GM12878 (cell line): Measurements from ENCODE around the gene MAML2. TPM values are rescaled to one million over a fixed set of nuclear protein-coding genes. Genes with fewer than 3 reads are reported as not detected.

Source experiments
- ATAC-seq: fragments of 200-7000 bp; cut with Tn5 transposase; 3 replicates; pipeline ENCODE4 v1.9.1; 2020; ENCODE audit warnings: mild to moderate bottlenecking, moderate library complexity
- BruUV-seq: library from RNA; stranded (reverse); fragments of 400-500 nt; replicated peaks from 2 replicates; lab custom pipeline; 2021; lab: Mats Ljungman, UMichigan
- CTCF ChIA-PET: fragments of 300-600 bp; sonication (Branson Sonifier 250); formaldehyde crosslinking; extraction: SDS; loops from one replicate; lab custom pipeline; 2021; ENCODE audit warnings: inconsistent platforms; lab: Yijun Ruan, JAX
- POLR2A ChIA-PET: fragments of 350-600 bp; formaldehyde crosslinking; extraction: SDS; loops from one replicate; lab custom pipeline; 2021; ENCODE audit warnings: inconsistent platforms; lab: Charles Lee
- RAD21 ChIA-PET: fragments of 300-600 bp; sonication (Branson Sonifier 250); formaldehyde crosslinking; loops from one replicate; lab custom pipeline; 2023; ENCODE audit warnings: antibody characterized with exemption; ENCODE audit not compliant: unreplicated experiment; lab: Charles Lee
- SMC1A ChIA-PET: fragments of 300-600 bp; sonication (Branson Sonifier 250); formaldehyde crosslinking; loops from one replicate; lab custom pipeline; 2023; ENCODE audit not compliant: unreplicated experiment, uncharacterized antibody; lab: Charles Lee
- DNase-seq: peaks from one replicate; pipeline ENCODE4 v3.0.0-alpha.2; 2011; ENCODE audit warnings: low read depth, low spot score
- FAIRE-seq: peaks from 3 replicates; lab custom pipeline; 2011; peaks lifted over from hg19 to GRCh38; lab: Jason Lieb, UNC
- H2AFZ ChIP-seq: 2 replicates; pipeline ENCODE4 v1.6.0; 2011; ENCODE audit warnings: low read depth, low read length, control low read depth; ENCODE audit not compliant: control insufficient read depth
- H3K27ac ChIP-seq: 2 replicates; pipeline ENCODE4 v1.5.1; 2011; ENCODE audit warnings: control low read depth; ENCODE audit not compliant: control insufficient read depth, insufficient read depth
- H3K27me3 ChIP-seq, 2 experiments: replicated peaks in 1 of 2; 2 replicates each; pipeline versions ENCODE4 v1.6.0 to v1.6.1; 2011; ENCODE audit warnings: low read length in 1 of 2; ENCODE audit not compliant: control insufficient read depth in 2 of 2, insufficient read depth in 2 of 2
- H3K36me3 ChIP-seq, 2 experiments: 2 replicates each; pipeline ENCODE4 v1.5.1; 2011; ENCODE audit warnings: low read length in 1 of 2; ENCODE audit not compliant: control insufficient read depth in 2 of 2, insufficient read depth in 2 of 2
- H3K4me1 ChIP-seq: 2 replicates; pipeline ENCODE4 v1.6.1; 2011; ENCODE audit warnings: mild to moderate bottlenecking, low read length, moderate library complexity, mixed read lengths; ENCODE audit not compliant: control insufficient read depth, insufficient read depth
- H3K4me2 ChIP-seq: 2 replicates; pipeline ENCODE4 v1.6.0; 2011; ENCODE audit warnings: control low read depth; ENCODE audit not compliant: control insufficient read depth, insufficient read depth
- H3K4me3 ChIP-seq: fragments of 200-600 bp; sonication (generic); 2 replicates; pipeline ENCODE4 v1.5.1; 2016
- H3K79me2 ChIP-seq: 2 replicates; pipeline ENCODE4 v1.6.0; 2011; ENCODE audit warnings: low read length; ENCODE audit not compliant: control insufficient read depth, insufficient read depth
- H3K9ac ChIP-seq: 2 replicates; pipeline ENCODE4 v1.8.0; 2011; ENCODE audit warnings: low read length, control low read depth, mixed read lengths; ENCODE audit not compliant: control insufficient read depth, insufficient read depth
- H3K9me3 ChIP-seq: replicated peaks from 3 replicates; pipeline ENCODE4 v1.5.1; 2011; ENCODE audit warnings: mild to moderate bottlenecking, low read length; ENCODE audit not compliant: control insufficient read depth, insufficient read depth
- H4K20me1 ChIP-seq: 2 replicates; pipeline ENCODE4 v1.6.0; 2011; ENCODE audit not compliant: control insufficient read depth, insufficient read depth
- BCL3 ChIP-seq: IDR thresholded peaks from 2 replicates; pipeline ENCODE4 v1.6.1; 2011; ENCODE audit warnings: borderline replicate concordance, low read depth, mild to moderate bottlenecking, moderate library complexity, low read length; ENCODE audit not compliant: insufficient read depth, poor library complexity, severe bottlenecking
- CBX3 ChIP-seq: fragments of 200-600 bp; sonication (generic); IDR thresholded peaks from 2 replicates; pipeline ENCODE4 v1.6.1; 2016; ENCODE audit warnings: low read depth, borderline replicate concordance
- IRF5 ChIP-seq: fragments of 450-650 bp; IDR thresholded peaks from 2 replicates; pipeline ENCODE4 v1.6.1; 2017; ENCODE audit warnings: borderline replicate concordance
- LARP7 ChIP-seq: fragments of 450-650 bp; IDR thresholded peaks from 2 replicates; pipeline ENCODE4 v1.6.1; 2017; ENCODE audit warnings: mild to moderate bottlenecking
- POLR2AphosphoS5 ChIP-seq: IDR thresholded peaks from 2 replicates; pipeline ENCODE4 v1.6.1; 2011; ENCODE audit warnings: mild to moderate bottlenecking, low read length, inconsistent platforms
- SPI1 ChIP-seq: IDR thresholded peaks from 2 replicates; pipeline ENCODE4 v1.6.1; 2011; ENCODE audit warnings: low read depth, mild to moderate bottlenecking, low read length, moderate library complexity, borderline replicate concordance; ENCODE audit not compliant: insufficient read depth
- TBL1XR1 ChIP-seq: IDR thresholded peaks from 2 replicates; pipeline ENCODE4 v1.6.1; 2012; ENCODE audit warnings: low read depth, low read length, improper control_type of control experiment
- WGBS: methylation state at CpG from one replicate; pipeline ENCODE4 v1.1.6; 2016; ENCODE audit warnings: low lambda C conversion rate; ENCODE audit not compliant: insufficient replicate concordance, insufficient coverage; ENCODE audit errors: missing lambda C conversion rate; 5-methylcytosine and 5-hydroxymethylcytosine counted together
- in situ Hi-C: fragments of 300-500 bp; cut with MboI; formaldehyde crosslinking; loops from 9 replicates; pipeline ENCODE4 v1.14.3; 2018; ENCODE audit warnings: mixed read lengths
- intact Hi-C: fragments of 100-400 bp; cut with micrococcal nuclease; formaldehyde crosslinking; loops from one replicate; pipeline ENCODE4 v1.14.2; 2022; ENCODE audit not compliant: unreplicated experiment
- polyA plus RNA-seq, 11 experiments: library from polyadenylated mRNA; depleted of rRNA in 4 of 11; unstranded in 6 of 11; stranded (reverse) in 5 of 11; fragments of >200 nt; fragmentation: Nextera tagmentation in 4 of 11; fragmentation: Illumina TruSeq in 1 of 11; extraction: Ambion mirVana in 4 of 11; extraction: Trizol in 1 of 11; gene quantifications; 1 replicate in 1 of 11; 2 replicates in 10 of 11; pipeline versions ENCODE4 v1.2.1 to v1.2.3, GENCODE V29; 2011 to 2016; ENCODE audit warnings: inconsistent platforms in 2 of 11, missing spikeins in 2 of 11, low read depth in 1 of 11
- total RNA-seq, 4 experiments: library from RNA; depleted of rRNA in 3 of 4; stranded (reverse); fragments of >200 nt in 3 of 4; fragmentation: Illumina TruSeq in 1 of 4; extraction: Trizol in 1 of 4; gene quantifications; 2 replicates each; pipeline versions ENCODE4 v1.2.1 to v1.2.3, GENCODE V29; 2013 to 2021

Gene MAML2
- total and polyA plus RNA-seq, 10 of the 15 experiments (the other 5 are each of a cell fraction or from before 2014, with no cell fraction given) = 2.5 to 15.1 (median 12.0) TPM

GRCh38 chr11:96317571-96317970 is 25.4 kb downstream of the MAML2 start:
- ChIA-PET RAD21 (interaction anchor here (1.4 kb wide), 1 partner anchor 9 kb away, joined by 4 read pairs; no protein-coding TSS in a partner anchor), CTCF (no interaction called here), SMC1A (interaction anchor here (0.7 to 3.1 kb wide), 6 partner anchors 9 to 39 kb away, joined by 3 to 15 read pairs (median 5); no protein-coding TSS in a partner anchor), POLR2A (no interaction called here)
- H3K9ac ChIP-seq = no peak overlapping the region
- in situ Hi-C loops = no loop called here
- H2AFZ ChIP-seq = no peak overlapping the region
- no TSS peak for BruUV-seq
- peaks cover 0 to 3% of the 10 kb centered on the region in 2 experiments; a peak in 2 of 4 replicates for H3K36me3 ChIP-seq
- no peaks in the 10 kb centered on the region for H3K9me3 ChIP-seq
- TF ChIP-seq SPI1 = 0 out of 2 replicates have a peak, but pooled peaks have one; percentile 28
- no peak for TF ChIP-seq IRF5
- no peak for TF ChIP-seq CBX3
- TF ChIP-seq LARP7 = no peak
- TF ChIP-seq BCL3 = no peak
- no peak for TF ChIP-seq TBL1XR1
- no peak for TF ChIP-seq POLR2AphosphoS5
- no peak overlapping the region for H3K4me2 ChIP-seq
- H3K27me3 ChIP-seq = no peaks in the 10 kb centered on the region
- ATAC-seq (no peak), DNase-seq (no peak), FAIRE-seq (no peak)
- no peak overlapping the region for H3K4me3 ChIP-seq
- peaks cover 73% of the 10 kb centered on the region for H3K79me2 ChIP-seq
- intact Hi-C loops = no loop called here
- no peaks in the 10 kb centered on the region for H4K20me1 ChIP-seq
- WGBS = 43% methylated on average over 2 of the region's 2 CpGs
- no peak overlapping the region for H3K27ac ChIP-seq
- H3K4me1 ChIP-seq = peaks cover 20% of the 10 kb centered on the region
